Measurements from ENCODE around the gene ZNF75A.

DNA sequence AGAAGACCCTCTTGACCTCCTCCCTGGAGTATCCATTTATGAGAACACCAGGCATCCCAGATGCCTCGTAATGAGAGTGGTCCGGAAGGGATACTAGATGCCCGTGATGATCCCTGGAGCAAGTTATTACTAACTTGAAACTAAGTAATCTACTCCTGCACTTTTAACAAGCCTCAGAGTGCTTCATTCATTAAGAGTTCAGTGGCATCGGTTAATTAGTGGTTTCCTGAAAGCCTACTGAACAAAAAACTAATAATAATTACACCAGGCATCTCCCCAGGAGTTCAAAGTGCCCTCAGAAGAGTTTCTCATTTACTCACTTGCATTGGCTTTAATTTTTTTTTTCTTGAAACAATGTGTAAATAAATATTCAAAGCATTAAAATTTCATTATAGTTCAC, 22.2 kb downstream of the ZNF75A start:
- TF ChIP-seq, protein P1, sequence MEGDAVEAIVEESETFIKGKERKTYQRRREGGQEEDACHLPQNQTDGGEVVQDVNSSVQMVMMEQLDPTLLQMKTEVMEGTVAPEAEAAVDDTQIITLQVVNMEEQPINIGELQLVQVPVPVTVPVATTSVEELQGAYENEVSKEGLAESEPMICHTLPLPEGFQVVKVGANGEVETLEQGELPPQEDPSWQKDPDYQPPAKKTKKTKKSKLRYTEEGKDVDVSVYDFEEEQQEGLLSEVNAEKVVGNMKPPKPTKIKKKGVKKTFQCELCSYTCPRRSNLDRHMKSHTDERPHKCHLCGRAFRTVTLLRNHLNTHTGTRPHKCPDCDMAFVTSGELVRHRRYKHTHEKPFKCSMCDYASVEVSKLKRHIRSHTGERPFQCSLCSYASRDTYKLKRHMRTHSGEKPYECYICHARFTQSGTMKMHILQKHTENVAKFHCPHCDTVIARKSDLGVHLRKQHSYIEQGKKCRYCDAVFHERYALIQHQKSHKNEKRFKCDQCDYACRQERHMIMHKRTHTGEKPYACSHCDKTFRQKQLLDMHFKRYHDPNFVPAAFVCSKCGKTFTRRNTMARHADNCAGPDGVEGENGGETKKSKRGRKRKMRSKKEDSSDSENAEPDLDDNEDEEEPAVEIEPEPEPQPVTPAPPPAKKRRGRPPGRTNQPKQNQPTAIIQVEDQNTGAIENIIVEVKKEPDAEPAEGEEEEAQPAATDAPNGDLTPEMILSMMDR (IDR thresholded peaks at IDR 0.05; ENCODE audit: low read depth, low read length): no peak
- no peak for TF ChIP-seq EZH2phosphoT487 (IDR thresholded peaks at IDR 0.05; ENCODE audit: low read depth)
